M059J (cell line): ENCODE results near the gene TBX6. TPM values are rescaled to one million over a fixed set of nuclear protein-coding genes. Genes with fewer than 3 reads are reported as not detected.

ENCODE experiments used
- DNase-seq: peaks from one replicate; pipeline ENCODE4 v3.0.0-alpha.2; 2012; ENCODE audit warnings: low read depth
- total RNA-seq: library from RNA; depleted of rRNA; stranded (reverse); fragments of >200 nt; shearing (Covaris generic); gene quantifications from 2 replicates; pipeline ENCODE4 v1.2.3, GENCODE V29; 2014

The TBX6 gene
- total RNA-seq, 1 experiment from 2014 or later = 0.39 TPM

- peak; percentile 59 for DNase-seq
Measured at GRCh38 chr16:30113711-30114333, 22.1 kb upstream of the TBX6 start.

- DNase-seq = peak; percentile 51
Measured at GRCh38 chr16:30113031-30113710, 21.4 kb upstream of the TBX6 start, which contains the start of gene GDPD3. Gene GDPD3, minus strand, starts transcription at chr16:30113537. Its CDS starts 59 bp downstream, at chr16:30113478.

- DNase-seq = no peak
Measured at GRCh38 chr16:30112197-30113030, 20.7 kb upstream of the TBX6 start.

- DNase-seq = no peak
Measured at GRCh38 chr16:30110661-30111060, 18.9 kb upstream of the TBX6 start.

- DNase-seq = no peak
Measured at GRCh38 chr16:30108059-30108850, 16.5 kb upstream of the TBX6 start.

- DNase-seq = no peak
Measured at GRCh38 chr16:30104492-30104891, 12.8 kb upstream of the TBX6 start.

DNA sequence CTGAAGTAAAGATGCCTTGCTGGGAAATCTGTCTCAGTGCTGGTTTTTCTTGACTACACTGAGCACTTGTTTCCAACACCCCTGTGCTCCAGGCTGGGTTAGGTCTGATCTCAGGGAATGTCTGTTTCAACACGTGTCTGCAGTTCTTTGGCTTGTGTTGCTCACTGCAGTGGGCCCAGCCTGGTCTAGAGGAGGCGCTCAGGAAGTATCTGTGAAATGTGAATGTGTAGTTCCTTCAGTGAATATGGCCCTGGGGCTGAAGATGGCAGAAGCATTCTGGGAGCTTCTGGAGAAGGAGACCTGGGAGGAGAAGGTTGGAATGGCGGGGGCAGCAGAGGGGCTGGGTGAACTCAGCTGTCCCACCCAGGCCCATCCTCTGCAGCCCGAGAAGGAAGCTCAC is 12.4 kb upstream of the TBX6 start:
- DNase-seq = no peak

DNA sequence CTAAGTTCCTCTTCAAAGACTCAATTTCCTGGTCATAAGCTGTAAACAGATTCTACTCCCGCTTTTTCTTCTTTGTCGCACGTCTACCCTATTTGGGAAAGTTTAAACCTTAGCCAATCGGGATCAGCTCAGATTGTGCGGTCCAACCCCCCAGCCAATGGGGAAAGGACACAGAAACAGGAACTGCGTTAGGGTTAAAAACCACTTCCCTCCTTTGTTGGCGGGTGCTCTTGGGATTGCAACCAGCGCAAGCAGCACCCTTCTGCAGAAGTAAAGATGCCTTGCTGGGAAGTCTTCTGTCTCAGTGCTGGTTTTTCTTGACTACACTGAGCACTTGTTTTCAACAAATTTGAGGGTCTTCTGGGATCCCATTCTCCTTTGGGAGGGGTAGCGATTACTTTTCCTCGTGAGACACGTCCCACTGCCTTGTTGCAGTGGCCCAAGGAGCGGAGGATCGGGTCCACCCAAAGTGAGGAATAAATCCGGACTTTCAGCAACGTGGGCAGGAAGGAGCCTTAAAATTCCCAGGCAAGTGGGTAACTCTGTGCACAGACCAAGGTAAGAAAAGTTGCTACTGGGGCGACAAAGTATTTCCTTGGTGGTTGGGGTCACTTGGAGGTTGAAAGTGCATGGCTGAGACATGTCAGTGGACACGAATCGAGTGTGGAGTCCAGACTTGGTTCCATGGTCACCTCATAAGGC is 5.3 kb upstream of the TBX6 start:
- DNase-seq = no peak

GRCh38 chr16:30096105-30096861 is 4.6 kb upstream of the TBX6 start, which contains the start of gene YPEL3:
Gene YPEL3, minus strand, starts transcription at chr16:30096213. Its CDS starts 731 bp downstream, at chr16:30095482.
- DNase-seq = peak; percentile 82

- DNase-seq = no peak
Measured at GRCh38 chr16:30095166-30096078, 3.7 kb upstream of the TBX6 start.

- no peak for DNase-seq
Measured at GRCh38 chr16:30094541-30095165, 2.9 kb upstream of the TBX6 start.

- DNase-seq = no peak
Measured at GRCh38 chr16:30092373-30093010, 768 bp upstream of the TBX6 start.

DNA sequence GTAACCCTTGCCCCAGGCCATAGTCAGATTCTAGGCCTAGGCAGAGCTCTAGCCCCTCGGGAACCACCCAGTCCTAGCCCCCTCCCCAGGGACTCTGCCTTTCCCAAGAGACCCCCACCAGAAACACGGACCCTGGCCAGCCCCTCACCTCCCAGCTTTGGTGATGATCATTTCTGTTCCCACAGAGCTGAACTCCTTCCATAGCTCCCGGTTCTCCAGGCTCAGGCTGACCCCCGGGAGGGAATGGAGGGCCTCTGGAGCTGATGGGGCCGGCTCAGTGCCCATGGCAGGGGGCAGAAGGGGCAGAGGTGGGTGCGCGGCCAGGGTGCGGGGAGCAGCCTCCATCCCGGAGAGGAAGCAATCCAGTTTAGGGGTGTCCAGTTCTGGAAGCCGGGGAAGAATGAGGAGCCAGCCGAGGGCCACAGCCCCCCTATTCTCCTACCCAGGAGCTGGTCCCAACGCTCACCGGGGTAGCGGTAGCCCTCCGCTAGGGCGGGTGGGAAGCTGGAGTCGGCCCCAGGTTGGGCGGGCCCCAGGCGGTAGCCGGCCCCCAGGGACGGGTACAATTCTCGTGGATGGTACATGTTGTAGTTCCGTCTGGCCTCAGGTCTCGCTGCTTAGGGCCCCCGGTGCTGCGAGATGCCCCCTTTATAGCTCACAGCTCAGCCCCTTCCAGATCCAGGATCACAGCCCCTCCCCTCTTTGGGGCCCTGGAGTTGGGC is 953 bp downstream of the TBX6 start:
- no peak for DNase-seq

DNA sequence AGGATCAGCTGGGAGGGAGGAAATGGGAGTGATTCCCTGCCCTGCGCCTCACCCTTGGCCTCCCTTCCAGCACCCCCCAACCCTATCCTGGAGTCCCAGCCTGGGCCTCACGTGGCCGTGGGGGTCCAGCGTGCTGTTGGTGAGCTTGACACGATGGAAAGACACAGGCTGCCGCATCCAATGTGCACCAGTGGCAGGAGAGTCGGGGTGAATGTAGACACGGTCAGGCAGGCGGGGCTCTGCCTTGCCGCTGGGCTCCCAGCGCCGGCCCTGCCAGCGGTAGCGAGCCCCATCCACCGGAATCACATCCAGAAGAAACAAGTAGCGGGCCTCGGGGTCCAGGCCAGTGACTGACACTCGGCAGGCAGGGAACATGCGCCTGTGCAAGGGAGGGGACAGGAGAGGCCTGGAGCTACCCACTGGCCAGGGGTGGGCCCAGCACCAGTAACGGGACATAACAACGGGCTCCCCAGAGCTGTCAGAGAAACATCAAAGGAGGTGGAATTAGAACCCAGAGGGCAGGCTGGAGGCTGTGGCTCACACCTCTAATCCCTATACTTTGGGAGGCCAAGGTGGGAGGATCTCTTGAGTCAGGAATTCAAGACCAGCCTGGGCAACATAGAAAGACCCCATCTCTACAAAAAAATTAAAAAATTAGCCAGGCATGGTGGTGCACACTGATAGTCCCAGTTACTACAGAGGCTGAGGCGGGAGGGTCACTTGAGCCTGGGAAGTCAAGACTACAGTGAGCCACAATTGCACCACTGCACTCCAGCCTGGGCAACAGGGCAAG is 2.7 kb downstream of the TBX6 start:
- DNase-seq = no peak

GRCh38 chr16:30088237-30088831 is 3.4 kb downstream of the TBX6 start:
- no peak for DNase-seq

- DNase-seq = no peak
Measured at GRCh38 chr16:30087181-30087898, 4.4 kb downstream of the TBX6 start.
